ENCODE results near the gene TRPM2.

- TF ChIP-seq CTCF (IDR thresholded peaks at IDR 0.05) (no peak), POLR2AphosphoS5 (IDR thresholded peaks at IDR 0.05) (no peak)
Measured at GRCh38 chr21:44313451-44313850, 40.0 kb upstream of the TRPM2 start.
